Embryonic facial prominence (tissue), 1 donor: ENCODE data around the gene PCDHA10.
"Not testable (repeated sequence)": the region's sequence is repeated elsewhere in the genome, so short reads cannot be mapped to it uniquely, and the experiment has no call there.

Experiments
- DNase-seq: peaks from one replicate; pipeline ENCODE4 v3.0.0-alpha.2; 2016; ENCODE audit errors: extremely low spot score

PCDHA10 gene

DNA sequence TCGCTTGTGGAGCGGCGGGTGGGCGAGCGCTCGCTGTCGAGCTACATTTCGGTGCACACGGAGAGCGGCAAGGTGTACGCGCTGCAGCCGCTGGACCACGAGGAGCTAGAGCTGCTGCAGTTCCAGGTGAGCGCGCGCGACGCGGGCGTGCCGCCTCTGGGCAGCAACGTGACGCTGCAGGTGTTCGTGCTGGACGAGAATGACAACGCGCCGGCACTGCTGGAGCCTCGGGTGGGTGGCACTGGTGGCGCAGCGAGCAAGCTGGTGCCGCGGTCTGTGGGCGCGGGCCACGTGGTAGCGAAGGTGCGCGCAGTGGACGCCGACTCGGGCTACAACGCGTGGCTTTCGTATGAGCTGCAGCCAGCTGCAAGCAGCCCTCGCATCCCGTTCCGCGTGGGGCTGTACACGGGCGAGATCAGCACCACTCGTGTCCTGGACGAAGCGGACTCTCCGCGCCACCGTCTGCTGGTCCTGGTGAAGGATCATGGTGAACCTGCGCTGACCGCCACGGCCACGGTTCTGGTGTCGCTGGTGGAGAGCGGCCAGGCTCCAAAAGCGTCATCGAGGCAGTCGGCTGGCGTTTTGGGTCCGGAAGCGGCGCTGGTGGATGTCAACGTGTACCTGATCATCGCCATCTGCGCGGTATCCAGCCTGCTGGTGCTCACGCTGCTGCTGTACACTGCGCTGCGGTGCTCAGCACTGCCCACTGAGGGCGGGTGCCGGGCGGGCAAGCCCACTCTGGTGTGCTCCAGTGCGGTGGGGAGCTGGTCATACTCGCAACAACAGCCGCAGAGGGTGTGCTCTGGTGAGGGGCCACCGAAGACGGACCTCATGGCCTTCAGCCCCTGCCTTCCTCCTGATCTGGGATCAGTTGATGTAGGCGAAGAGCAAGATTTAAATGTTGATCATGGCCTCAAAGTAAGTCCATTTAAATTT is 12.6 kb upstream of the PCDHA10 start:
- no peak for DNase-seq

DNA sequence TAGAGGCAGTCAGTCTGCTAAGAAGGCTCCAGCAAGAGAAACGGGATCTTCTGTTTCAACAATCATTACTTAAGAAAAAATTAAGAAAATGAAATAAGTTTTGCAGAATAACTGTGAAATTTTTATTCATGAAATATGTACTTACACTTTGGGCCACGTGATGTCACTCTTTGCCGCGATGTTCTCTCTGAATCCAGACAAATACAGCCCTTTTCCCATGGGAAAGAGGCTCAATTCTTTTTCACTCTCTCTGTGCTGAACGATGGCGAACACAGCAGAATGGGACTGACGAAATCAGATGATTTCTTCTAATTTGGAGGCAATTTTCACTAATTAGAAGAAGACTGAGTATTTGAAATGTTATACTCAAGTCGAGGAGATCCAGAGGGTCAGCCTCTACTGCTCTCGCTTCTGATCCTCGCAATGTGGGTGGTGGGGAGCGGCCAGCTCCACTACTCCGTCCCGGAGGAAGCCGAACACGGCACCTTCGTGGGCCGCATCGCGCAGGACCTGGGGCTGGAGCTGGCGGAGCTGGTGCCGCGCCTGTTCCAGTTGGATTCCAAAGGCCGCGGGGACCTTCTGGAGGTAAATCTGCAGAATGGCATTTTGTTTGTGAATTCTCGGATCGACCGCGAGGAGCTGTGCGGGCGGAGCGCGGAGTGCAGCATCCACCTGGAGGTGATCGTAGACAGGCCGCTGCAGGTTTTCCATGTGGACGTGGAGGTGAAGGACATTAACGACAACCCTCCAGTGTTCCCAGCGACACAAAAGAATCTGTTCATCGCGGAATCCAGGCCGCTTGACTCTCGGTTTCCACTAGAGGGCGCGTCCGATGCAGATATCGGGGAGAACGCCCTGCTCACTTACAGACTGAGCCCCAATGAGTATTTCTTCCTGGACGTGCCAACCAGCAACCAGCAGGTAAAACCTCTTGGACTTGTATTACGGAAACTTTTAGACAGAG is 7.3 kb upstream of the PCDHA10 start, which contains the start of gene PCDHA9:
Gene PCDHA9 (plus strand): TSS at position 244 of the 964 bp plus-strand sequence. CDS start 114 bp downstream, at position 358.
- DNase-seq, result not testable (repeated sequence)

DNA sequence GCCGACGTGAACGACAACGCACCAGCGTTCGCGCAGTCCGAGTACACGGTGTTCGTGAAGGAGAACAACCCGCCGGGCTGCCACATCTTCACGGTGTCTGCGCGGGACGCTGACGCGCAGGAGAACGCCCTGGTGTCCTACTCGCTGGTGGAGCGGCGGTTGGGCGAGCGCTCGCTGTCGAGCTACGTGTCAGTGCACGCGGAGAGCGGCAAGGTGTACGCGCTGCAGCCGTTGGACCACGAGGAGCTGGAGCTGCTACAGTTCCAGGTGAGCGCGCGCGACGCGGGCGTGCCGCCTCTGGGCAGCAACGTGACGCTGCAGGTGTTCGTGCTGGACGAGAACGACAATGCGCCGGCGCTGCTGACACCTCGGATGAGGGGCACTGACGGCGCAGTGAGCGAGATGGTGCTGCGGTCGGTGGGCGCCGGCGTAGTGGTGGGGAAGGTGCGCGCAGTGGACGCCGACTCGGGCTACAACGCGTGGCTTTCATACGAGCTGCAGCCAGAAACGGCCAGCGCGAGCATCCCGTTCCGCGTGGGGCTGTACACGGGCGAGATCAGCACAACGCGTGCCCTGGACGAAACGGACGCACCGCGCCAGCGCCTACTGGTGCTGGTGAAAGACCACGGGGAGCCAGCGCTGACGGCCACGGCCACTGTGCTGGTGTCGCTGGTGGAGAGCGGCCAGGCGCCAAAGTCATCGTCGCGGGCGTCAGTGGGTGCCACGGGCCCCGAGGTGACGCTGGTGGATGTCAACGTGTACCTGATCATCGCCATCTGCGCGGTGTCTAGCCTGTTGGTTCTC is 5.7 kb upstream of the PCDHA10 start:
- DNase-seq, result not testable (repeated sequence)

DNA sequence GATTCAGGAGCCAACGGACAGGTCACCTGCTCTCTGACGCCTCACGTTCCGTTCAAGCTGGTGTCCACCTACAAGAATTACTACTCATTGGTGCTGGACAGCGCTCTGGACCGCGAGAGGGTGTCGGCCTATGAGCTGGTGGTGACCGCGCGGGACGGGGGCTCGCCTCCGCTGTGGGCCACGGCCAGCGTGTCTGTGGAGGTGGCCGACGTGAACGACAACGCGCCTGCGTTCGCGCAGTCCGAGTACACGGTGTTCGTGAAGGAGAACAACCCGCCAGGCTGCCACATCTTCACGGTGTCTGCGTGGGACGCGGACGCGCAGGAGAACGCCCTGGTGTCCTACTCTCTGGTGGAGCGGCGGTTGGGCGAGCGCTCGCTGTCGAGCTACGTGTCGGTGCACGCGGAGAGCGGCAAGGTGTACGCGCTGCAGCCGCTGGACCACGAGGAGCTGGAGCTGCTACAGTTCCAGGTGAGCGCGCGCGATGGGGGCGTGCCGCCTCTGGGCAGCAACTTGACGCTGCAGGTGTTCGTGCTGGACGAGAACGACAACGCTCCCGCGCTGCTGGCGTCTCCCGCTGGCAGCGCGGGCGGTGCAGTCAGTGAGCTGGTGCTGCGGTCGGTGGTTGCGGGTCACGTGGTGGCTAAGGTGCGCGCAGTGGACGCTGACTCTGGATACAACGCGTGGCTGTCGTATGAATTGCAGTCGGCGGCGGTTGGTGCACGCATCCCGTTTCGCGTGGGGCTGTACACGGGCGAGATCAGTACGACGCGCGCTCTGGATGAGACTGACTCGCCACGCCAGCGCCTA is 1.7 kb downstream of the PCDHA10 start:
- no peak for DNase-seq

- DNase-seq, result no peak
These were observed 2.2 kb downstream of the PCDHA10 start for GRCh38 chr5:140857987-140858240.

DNA sequence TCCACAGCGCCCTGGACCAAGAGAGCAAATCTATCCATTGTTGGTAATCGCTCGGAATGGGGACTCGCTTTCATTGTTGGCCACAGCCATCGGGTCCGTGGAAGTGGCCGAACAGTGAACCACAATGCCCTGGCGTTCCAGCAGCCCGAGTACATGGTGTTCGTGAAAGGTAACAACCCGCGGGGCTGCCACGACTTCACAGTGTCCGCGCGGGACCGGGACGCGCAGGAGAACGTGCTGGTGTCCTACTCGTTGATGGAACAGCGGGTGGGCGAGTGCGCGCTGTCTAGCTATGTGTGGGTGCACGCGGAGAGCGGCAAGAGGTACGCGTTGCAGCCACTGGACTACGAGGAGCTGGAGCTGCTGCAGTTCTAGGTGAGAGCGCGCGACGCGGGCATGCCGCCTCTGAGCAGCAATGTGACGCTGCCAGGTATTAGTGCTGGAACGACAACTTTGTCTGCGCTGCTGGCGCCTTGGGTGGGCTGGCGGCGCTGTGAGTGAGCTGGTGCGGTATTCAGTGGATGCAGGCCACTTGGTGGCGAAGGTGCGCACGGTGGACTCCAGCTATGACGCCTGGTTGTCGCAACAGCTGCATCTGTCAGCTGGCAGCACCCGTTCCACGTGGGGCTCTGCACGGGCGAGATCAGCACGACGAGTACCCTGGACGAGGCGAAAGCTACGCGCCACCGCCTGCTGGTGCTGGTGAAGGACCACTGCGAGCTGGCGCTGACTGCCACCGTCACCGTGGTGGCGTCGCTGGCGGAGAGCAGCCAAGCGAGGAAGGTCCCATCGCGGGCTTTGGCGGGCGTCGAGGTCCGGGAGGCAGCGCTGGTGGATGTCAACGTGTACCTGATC is 7.0 kb downstream of the PCDHA10 start:
- no peak for DNase-seq

GRCh38 chr5:140868721-140869554 is 13.2 kb downstream of the PCDHA10 start, which contains the start of gene PCDHA11:
PCDHA11 (plus strand) TSS chr5:140868957; CDS start chr5:140869104, 147 bp downstream.
- no peak for DNase-seq

- DNase-seq, result no peak
These were observed 13.8 kb downstream of the PCDHA10 start for GRCh38 chr5:140869555-140869886.

DNA sequence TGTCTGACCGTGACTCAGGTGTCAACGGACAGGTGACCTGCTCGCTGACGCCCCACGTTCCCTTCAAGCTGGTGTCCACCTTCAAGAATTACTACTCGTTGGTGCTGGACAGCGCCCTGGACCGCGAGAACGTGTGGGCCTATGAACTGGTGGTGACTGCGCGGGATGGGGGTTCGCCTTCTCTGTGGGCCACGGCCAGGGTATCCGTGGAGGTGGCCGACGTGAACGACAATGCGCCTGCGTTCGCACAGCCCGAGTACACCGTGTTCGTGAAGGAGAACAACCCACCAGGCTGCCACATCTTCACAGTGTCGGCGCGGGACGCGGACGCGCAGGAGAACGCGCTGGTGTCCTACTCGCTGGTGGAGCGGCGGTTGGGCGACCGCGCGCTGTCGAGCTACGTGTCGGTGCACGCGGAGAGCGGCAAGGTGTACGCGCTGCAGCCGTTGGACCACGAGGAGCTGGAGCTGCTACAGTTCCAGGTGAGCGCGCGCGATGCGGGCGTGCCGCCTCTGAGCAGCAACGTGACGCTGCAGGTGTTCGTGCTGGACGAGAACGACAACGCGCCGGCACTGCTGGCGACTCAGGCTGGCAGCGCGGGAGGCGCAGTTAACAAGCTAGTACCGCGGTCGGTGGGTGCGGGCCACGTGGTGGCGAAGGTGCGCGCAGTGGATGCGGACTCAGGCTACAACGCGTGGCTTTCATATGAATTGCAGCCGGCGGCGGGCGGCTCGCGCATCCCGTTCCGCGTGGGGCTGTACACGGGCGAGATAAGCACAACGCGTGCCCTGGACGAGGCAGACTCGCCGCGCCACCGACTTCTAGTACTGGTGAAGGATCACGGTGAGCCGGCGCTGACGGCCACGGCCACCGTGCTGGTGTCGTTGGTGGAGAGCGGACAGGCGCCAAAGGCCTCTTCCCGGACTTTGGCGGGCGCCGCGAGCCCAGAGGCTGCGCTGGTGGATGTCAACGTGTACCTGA is 14.8 kb downstream of the PCDHA10 start:
- no peak for DNase-seq

DNA sequence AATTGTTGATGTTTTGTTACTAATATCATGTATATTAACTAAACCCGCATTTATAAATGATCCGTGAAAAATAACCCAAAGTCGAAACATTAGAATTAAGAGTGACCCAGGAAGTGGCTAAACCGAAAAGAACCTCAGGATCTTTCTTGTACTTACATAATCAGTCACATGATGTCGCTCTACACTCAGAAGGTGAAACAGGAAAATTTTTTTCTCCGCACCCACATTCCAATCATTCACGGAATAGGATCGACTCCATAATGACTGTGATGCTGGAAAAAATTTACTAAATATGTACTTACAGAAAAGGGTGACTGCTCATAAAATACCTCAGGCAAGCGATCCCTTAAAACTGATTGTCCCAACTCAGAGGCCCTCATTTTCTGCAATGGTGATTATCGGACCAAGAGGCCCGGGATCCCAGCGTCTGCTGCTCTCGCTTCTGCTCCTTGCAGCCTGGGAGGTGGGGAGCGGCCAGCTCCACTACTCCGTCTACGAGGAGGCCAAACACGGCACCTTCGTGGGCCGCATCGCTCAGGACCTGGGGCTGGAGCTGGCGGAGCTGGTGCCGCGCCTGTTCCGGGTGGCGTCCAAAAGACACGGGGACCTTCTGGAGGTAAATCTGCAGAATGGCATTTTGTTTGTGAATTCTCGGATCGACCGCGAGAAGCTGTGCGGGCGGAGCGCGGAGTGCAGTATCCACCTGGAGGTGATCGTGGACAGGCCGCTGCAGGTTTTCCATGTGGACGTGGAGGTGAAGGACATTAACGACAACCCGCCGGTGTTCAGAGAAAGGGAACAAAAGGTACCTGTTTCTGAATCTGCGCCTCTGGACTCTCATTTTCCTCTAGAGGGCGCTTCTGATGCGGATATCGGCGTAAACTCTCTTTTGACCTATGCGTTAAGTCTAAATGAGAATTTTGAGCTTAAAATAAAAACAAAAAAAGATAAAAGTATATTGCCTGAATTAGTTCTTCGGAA is 19.7 kb downstream of the PCDHA10 start, which contains the start of gene PCDHA12:
Gene PCDHA12 (plus strand): TSS at position 224 of the 981 bp plus-strand sequence. CDS start 165 bp downstream, at position 389.
- no peak for DNase-seq

- not testable (repeated sequence) for DNase-seq
These were observed 21.0 kb downstream of the PCDHA10 start for GRCh38 chr5:140876541-140877261.

- no peak for DNase-seq
These were observed 21.5 kb downstream of the PCDHA10 start for GRCh38 chr5:140877262-140877581.

DNA sequence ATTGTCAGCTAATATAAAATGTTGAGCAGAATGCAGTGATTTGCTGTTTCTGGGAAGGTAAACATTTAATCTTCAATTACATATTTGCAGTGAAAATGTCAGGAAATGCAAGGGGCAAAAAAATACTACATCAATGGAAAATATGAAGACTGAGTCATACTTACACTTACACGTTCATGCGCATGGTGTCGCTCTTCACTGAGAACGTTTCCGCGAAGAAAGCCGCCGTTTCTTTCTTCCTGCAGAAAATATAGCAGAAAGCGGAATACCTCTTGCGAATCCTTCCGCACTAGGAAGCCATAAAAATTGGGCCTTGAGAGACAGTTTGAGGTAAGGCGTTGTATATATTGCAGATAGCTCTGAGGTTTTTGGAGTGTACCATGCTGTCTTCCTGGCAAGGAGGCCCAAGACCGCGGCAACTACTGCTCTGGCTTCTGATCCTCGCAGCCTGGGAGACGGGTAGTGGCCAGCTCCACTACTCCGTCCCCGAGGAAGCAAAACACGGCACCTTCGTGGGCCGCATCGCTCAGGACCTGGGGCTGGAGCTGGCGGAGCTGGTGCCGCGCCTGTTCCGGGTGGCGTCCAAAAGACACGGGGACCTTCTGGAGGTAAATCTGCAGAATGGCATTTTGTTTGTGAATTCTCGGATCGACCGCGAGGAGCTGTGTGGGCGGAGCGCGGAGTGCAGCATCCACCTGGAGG is 26.3 kb downstream of the PCDHA10 start, which contains the start of gene PCDHA13:
Gene PCDHA13 (plus strand): TSS at position 236 of the 702 bp plus-strand sequence. CDS start 145 bp downstream, at position 381.
- DNase-seq, result no peak

DNA sequence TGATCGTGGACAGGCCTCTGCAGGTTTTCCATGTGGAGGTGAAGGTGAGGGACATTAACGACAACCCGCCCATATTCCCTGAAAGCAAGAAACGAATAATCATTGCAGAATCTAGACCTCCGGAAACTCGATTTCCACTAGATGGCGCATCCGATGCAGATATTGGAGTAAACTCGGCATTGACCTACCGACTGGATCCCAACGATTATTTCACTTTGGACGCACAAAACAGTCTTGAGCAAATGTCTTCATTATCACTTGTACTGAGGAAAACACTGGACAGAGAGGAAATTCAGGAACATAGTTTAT is 26.8 kb downstream of the PCDHA10 start:
- no peak for DNase-seq

GRCh38 chr5:140883373-140883772 is 27.7 kb downstream of the PCDHA10 start:
- no peak for DNase-seq
